ENCODE data around the gene MAML3. TPM values are rescaled to one million over a fixed set of nuclear protein-coding genes. Genes with fewer than 3 reads are reported as not detected.

Gene MAML3
- polyA plus RNA-seq, 4 donors = 13.5 to 17.9 (median 16.5) TPM

- DNase-seq (ENCODE audit: low read depth in 4 of 4, low spot score in 3 of 4) = no peak
Measured at GRCh38 chr4:140130677-140131076, 23.3 kb downstream of the MAML3 start.

DNA sequence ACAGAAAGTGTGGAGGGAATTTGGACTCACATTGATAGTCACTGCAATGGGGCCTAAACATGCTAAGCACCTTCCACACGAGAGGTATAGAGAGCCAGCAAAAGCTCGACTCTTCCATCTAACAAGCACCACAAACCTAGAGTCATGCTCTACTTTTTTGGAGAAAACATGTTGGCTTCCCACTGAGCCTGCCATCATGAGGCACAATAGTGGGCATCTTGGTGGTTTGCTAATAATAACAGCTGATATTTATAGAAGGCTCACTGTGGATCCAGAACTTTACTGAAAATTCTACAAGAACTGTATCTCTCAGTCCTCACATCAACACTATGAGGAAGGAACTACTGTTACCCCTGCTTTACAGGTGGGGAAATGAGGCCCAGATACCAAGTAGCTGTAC is 26.6 kb downstream of the MAML3 start:
- DNase-seq (ENCODE audit: low read depth in 4 of 4, low spot score in 3 of 4) = no peak

DNA sequence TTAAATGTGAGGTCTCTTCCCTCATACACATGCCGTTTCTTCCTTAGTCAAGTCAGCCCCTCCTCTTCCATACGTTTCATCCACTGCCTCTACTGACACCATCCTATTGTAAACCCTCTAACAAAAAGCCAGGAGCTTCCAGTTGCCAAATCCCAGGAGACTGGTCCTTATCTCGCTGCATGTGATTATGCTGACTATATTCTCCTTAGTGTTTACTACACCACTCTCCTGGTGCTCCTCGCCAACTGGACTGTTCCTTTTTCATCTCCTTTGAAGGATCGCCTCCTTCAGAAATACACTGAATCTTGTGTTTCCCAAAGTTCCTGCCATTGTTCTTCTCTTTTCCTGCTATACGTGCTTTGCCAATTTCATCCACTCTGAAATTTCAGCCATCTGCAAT is 27.7 kb downstream of the MAML3 start:
- no peak for DNase-seq (ENCODE audit: low read depth in 4 of 4, low spot score in 3 of 4)

- no peak for DNase-seq (ENCODE audit: low read depth in 4 of 4, low spot score in 3 of 4)
Measured at GRCh38 chr4:140125374-140125773, 28.6 kb downstream of the MAML3 start.

DNA sequence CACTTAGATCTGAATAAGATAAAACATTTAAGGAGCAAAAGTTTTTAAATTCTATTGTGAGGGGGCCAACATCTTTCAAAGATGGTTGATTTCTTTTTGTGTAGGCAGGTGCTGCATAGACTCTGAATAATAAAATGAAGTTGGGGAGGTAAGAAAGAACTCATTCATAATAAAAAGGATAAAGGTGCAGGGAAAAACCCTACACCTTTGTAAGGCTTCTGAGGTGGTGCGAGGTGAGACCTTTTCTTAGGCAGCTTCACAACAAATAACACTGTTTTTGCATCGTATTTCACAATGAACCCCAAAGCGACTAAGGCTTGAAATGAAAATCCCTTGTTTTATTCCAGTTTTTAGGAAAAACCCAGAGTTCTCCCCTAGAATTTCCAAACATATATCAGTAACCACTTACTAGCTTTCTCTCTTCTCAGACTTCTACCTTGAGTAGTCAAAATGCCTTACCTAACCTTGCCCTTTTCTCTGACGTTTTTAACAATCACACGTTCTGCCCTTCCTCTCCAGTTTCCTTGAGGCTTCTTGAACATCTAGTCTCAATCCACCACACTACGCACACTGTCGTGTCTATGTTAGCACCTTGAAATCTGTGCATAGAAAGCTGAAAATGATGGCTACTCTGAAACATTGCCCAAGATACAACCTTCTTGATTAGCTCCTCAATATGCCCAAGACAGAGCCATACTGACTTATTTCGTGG is 30.2 kb downstream of the MAML3 start:
- no peak for DNase-seq (ENCODE audit: low read depth in 4 of 4, low spot score in 3 of 4)

DNA sequence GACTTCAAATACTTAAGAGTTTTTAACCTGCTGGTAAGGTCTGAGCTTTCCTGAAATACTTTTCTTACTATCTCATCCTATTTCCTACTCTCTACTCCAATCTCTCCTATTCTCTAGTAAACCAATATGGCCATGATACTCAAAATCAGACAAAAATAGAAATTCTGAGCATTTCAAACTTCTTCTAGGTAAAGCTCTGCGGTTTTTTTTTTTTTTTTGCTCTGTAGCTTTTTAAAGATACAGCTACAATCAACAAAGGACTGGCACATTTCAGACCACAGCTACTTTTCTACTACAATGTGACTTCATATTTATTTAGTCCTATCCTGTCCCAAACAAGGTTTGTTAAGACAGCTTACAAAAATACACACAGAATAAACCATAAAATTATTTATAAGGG is 31.1 kb downstream of the MAML3 start:
- DNase-seq (ENCODE audit: low read depth in 4 of 4, low spot score in 3 of 4) = no peak

GRCh38 chr4:140121646-140122045 is 32.3 kb downstream of the MAML3 start:
- no peak for DNase-seq (ENCODE audit: low read depth in 4 of 4, low spot score in 3 of 4)

DNA sequence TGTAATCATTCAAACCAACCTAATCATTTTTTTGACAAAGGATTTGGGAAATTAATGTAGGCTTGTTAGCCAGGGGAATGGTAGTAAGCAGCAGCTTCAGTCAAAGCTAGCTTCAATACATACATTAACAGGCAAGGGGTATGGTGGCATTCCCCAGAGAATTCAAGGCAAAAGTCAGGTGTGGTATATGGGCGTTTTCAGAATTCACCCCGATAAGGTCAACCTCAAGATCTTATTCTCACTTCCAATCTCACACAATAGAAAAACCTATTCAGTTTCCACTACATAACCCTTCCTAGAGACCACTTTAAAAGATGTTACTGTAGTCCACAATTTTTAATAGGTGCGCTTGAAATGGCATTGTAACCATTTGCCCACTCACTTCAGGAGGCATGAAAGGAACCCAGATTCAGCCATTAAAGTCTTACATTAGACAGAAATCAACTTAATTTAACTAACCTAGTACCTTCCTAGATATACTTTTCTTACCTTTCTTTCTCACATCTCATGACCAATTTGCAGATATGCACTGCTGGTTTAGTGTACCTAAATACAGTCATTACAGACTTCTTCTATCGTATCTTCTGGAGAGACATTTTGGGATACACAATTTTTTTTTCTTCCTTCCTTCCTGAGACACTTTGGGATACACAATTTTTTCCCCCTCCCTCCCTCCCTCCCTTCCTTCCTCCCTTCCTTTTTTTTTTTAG is 34.9 kb downstream of the MAML3 start:
- no peak for DNase-seq (ENCODE audit: low read depth in 4 of 4, low spot score in 3 of 4)

- no peak for DNase-seq (ENCODE audit: low read depth in 4 of 4, low spot score in 3 of 4)
Measured at GRCh38 chr4:140117947-140118346, 36.0 kb downstream of the MAML3 start.

DNA sequence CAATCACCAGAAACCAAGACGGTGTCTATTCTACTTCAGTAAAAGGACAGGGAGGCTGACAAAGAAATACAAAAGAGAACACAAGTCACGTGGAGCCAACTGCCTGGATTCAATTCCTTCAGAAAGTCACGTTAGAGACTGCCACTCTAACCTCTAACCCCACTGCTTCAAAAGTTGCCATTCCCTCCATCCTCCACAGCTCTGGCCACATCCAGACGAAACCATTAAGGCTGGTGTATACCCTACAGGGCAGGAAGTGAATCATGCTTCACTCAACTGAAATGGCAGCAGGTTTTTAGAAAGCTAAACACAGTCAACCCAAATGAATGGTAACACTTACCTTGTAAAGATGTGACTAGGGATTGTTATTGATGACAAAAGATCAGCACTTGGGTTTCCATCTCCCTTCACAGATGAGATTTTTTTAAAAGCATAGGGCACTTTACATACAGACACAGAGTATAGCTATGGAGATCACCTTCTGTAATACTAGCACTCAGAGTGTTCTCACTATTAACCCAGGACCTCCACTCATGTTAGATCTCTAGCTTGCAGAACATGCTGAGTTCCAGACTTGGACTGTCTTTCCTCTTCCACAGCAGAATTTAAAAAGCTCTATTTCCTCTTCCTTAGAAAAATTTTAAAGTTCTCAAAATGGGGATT is 37.4 kb downstream of the MAML3 start:
- no peak for DNase-seq (ENCODE audit: low read depth in 4 of 4, low spot score in 3 of 4)

- DNase-seq (ENCODE audit: low read depth in 4 of 4, low spot score in 3 of 4) = no peak
Measured at GRCh38 chr4:140115140-140115539, 38.8 kb downstream of the MAML3 start.

DNA sequence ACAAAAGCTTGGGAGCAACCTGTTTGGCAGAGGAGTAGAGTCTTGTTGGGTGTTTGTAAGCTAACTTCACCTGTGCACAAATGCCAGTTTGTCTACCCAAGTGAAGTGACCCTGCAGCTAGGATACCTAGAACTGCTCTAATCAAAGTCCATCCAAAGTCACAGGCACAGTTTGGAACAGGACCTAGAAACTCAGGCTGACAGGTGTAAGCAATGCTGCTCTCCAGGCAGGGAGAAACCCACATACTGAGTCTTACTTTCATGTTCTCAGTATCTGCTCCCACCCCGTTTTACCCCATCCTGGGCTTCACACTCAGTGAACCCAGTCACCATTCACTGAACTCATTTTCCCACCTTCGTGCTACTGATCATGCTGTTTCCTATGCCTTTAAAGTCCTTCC is 40.3 kb downstream of the MAML3 start:
- no peak for DNase-seq (ENCODE audit: low read depth in 4 of 4, low spot score in 3 of 4)

DNA sequence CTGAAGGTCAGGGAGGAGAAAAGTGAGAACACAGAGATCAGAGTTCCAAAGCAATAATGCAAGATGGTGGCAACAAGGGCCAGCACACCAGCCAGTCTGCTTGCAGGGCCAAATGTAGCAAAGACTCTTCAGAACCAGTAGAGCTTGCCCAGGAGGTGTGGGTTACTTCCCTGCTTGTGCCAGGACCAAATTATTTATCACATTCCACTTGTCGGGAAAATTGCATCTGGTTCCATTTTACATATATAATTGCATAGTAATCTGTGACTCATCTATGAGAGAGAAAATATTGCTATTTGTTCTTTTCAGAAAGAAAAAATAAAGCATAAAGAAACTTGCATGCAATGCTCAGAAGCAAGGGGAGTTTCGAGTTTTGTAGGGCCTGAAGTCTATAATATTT is 41.4 kb downstream of the MAML3 start:
- no peak for DNase-seq (ENCODE audit: low read depth in 4 of 4, low spot score in 3 of 4)

DNA sequence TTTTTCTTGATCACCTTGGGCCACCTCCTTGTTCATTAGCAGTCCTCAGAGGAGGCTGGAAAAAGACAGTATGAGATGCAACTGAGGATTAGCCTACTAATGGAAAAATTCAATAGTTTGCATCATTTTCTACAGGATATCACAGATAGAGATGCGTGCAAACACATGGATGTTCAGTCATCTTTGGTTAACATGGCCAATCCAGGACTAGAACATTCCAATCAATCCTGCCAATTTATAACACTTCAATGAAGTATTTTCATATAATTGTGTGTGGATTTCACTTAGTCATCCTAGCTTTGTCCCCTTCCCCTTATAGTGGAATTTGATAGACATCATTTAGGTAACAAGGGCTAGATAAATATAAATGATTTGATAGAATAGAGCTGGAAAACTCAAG is 42.7 kb downstream of the MAML3 start:
- no peak for DNase-seq (ENCODE audit: low read depth in 4 of 4, low spot score in 3 of 4)

- DNase-seq (ENCODE audit: low read depth in 4 of 4, low spot score in 3 of 4) = no peak
Measured at GRCh38 chr4:140110542-140111215, 43.3 kb downstream of the MAML3 start.

- no peak for DNase-seq (ENCODE audit: low read depth in 4 of 4, low spot score in 3 of 4)
Measured at GRCh38 chr4:140109737-140110136, 44.2 kb downstream of the MAML3 start.

DNA sequence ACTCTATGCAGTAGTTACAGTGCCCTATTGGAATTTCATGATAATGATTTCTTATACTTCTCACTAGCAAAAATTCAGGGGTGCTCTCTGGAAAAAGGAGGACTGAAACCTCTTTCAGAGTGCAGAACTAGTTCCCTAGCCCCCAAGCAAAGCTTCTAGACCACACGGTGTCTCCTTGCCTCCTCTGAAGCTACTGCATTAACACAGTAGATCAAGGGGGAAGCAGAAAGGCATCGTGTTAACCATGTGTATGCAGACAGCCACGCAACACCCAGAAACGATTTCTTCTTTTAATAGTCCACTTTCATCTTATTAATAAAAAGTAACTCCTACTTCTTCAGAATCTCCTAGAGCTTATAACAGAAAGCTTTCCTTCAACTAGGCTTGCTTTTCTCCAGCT is 44.7 kb downstream of the MAML3 start:
- DNase-seq (ENCODE audit: low read depth in 4 of 4, low spot score in 3 of 4) = no peak

DNA sequence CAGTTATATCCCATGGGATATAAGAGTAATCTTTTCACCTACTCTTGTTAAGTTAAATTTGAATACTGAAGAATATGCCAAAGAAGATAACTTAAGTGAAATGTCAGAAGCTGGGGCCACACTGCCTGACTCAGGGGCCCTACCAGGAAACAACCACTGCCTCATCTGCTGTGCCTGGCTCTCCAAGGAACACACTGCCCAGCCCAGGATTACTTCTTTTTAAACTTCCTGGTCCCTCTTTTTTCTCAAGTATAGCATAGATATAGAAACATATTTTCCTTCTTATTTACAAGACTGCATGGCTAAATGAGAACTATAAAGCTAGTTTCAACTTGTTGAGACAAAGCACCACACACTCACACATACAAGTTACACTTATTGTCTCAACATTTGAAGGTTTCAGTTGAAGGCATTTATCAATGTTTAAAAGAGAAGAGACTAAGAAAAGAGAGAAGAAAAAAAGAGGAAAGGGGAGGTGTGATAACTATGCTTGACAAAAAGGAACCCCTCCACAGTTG is 45.2 kb downstream of the MAML3 start:
- no peak for DNase-seq (ENCODE audit: low read depth in 4 of 4, low spot score in 3 of 4)

GRCh38 chr4:140108243-140108642 is 45.7 kb downstream of the MAML3 start:
- no peak for DNase-seq (ENCODE audit: low read depth in 4 of 4, low spot score in 3 of 4)

DNA sequence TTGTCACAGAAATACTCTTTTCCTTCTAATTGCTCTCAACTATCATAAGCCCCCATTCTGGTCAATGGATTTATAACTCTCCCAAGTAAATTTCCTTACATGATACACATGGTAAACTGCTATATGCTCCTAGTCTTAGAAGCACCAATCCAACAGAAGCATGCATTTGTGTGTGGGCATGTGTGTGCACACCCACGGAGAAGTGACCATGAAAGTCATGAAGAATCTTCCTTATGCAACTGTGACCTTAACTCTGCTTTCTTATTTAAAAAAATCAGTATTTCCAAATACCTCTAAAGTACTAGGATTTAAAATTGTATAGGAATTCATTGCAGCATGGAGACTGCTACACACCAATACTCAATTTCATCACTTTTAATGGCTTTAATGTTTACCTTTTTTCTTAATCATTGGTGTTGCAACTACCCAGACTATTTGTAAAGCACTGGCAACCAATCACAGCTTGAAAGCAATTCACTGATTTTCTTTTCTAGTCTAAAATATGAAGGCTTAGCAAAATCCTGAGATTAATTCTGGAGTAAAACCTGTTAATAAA is 47.6 kb downstream of the MAML3 start:
- no peak for DNase-seq (ENCODE audit: low read depth in 4 of 4, low spot score in 3 of 4)

DNA sequence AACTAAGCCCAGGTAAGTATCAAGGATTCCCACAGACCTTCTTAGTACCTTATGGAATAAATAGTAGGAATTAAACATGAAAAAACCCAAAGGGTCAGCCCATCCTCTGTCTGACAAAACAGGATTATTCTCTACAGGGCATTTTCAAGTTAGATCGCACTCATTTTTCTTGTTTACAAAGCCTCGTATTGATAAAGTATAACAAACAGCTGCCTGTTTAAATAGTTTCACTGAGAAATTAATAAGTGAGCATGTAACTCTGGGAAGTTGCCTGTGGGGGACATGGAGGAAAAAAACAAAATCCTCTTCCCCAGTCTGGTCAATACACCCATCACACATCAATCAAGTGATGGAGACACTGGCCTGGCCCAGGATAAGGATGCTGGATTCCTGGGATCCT is 48.5 kb downstream of the MAML3 start:
- DNase-seq (ENCODE audit: low read depth in 4 of 4, low spot score in 3 of 4) = no peak

Measured in left renal pelvis (tissue), 4 donors.